Measurements from ENCODE around the gene CPXM1. TPM values are rescaled to one million over a fixed set of nuclear protein-coding genes. Genes with fewer than 3 reads are reported as not detected.

Gene CPXM1
- total and polyA plus RNA-seq, 10 of the 15 experiments (the other 5 are each of a cell fraction or from before 2014, with no cell fraction given), result 0.22 to 3.9 (median 0.63) TPM; not detected in 2

DNA sequence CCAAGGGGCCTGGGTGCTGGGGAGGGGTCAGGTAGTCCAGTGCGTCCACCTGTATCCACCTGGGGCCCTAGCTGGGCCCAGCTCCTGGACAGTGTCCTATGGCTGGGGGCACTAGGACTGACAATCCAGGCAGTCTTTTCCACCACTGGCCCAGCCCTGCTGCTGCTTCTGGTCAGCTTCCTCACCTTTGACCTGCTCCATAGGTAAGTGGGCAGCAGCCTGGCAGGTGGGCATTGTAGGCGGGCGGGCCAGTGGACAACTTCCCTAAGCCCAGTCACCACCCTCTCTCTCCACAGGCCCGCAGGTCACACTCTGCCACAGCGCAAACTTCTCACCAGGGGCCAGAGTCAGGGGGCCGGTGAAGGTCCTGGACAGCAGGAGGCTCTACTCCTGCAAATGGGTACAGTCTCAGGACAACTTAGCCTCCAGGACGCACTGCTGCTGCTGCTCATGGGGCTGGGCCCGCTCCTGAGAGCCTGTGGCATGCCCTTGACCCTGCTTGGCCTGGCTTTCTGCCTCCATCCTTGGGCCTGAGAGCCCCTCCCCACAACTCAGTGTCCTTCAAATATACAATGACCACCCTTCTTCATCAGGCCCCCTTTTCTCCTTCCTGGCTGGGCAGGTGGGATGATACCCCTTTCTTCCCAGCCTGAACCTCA is 14.9 kb upstream of the CPXM1 start:
- POLR2A ChIA-PET, result no interaction called here
- in situ Hi-C loops (cut with MboI), result no loop called here
- TF ChIP-seq RB1 (IDR thresholded peaks at IDR 0.05; ENCODE audit: borderline replicate concordance) (no peak), CHD2 (IDR thresholded peaks at IDR 0.05; ENCODE audit: borderline replicate concordance, low read depth, low read length) (no peak), CHD4 (IDR thresholded peaks at IDR 0.05) (no peak), BACH1 (IDR thresholded peaks at IDR 0.05; ENCODE audit: borderline replicate concordance) (no peak), ETV6 (conservative IDR thresholded peaks at IDR 0.05 in 1 of 2, IDR thresholded peaks at IDR 0.05 in 1 of 2; ENCODE audit: borderline replicate concordance in 1 of 2, low read depth in 1 of 2) (no peak), ATF7 (IDR thresholded peaks at IDR 0.05; ENCODE audit: low read depth) (no peak), TARDBP (IDR thresholded peaks at IDR 0.05; ENCODE audit: borderline replicate concordance) (no peak), JUND (IDR thresholded peaks at IDR 0.05; ENCODE audit: low read depth, low read length) (no peak), ZNF24 (IDR thresholded peaks at IDR 0.05) (no peak), BHLHE40 (IDR thresholded peaks at IDR 0.05; ENCODE audit: borderline replicate concordance in 1 of 2, low read depth in 2 of 2, low read length in 1 of 2) (no peak), NBN (IDR thresholded peaks at IDR 0.05) (no peak), SRF (IDR thresholded peaks at IDR 0.05; ENCODE audit: low read depth in 2 of 2, low read length in 2 of 2) (no peak), YBX1 (IDR thresholded peaks at IDR 0.05) (no peak), MTA3 (IDR thresholded peaks at IDR 0.05; ENCODE audit: borderline replicate concordance, low read length) (no peak), RAD51 (IDR thresholded peaks at IDR 0.05) (no peak), NFYB (IDR thresholded peaks at IDR 0.05; ENCODE audit: insufficient read depth, low read depth, low read length) (no peak)
- TF ChIP-seq, protein P1, sequence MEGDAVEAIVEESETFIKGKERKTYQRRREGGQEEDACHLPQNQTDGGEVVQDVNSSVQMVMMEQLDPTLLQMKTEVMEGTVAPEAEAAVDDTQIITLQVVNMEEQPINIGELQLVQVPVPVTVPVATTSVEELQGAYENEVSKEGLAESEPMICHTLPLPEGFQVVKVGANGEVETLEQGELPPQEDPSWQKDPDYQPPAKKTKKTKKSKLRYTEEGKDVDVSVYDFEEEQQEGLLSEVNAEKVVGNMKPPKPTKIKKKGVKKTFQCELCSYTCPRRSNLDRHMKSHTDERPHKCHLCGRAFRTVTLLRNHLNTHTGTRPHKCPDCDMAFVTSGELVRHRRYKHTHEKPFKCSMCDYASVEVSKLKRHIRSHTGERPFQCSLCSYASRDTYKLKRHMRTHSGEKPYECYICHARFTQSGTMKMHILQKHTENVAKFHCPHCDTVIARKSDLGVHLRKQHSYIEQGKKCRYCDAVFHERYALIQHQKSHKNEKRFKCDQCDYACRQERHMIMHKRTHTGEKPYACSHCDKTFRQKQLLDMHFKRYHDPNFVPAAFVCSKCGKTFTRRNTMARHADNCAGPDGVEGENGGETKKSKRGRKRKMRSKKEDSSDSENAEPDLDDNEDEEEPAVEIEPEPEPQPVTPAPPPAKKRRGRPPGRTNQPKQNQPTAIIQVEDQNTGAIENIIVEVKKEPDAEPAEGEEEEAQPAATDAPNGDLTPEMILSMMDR (IDR thresholded peaks at IDR 0.05 in 2 of 3, conservative IDR thresholded peaks at IDR 0.05 in 1 of 3; ENCODE audit: control insufficient read depth in 2 of 3, extremely low read depth in 1 of 3, insufficient read depth in 1 of 3, low read depth in 3 of 3, low read length in 3 of 3), result no peak
- TF ChIP-seq, protein P2, sequence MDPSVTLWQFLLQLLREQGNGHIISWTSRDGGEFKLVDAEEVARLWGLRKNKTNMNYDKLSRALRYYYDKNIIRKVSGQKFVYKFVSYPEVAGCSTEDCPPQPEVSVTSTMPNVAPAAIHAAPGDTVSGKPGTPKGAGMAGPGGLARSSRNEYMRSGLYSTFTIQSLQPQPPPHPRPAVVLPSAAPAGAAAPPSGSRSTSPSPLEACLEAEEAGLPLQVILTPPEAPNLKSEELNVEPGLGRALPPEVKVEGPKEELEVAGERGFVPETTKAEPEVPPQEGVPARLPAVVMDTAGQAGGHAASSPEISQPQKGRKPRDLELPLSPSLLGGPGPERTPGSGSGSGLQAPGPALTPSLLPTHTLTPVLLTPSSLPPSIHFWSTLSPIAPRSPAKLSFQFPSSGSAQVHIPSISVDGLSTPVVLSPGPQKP (IDR thresholded peaks at IDR 0.05; ENCODE audit: low read depth, low read length), result no peak
- TF ChIP-seq, protein P3, sequence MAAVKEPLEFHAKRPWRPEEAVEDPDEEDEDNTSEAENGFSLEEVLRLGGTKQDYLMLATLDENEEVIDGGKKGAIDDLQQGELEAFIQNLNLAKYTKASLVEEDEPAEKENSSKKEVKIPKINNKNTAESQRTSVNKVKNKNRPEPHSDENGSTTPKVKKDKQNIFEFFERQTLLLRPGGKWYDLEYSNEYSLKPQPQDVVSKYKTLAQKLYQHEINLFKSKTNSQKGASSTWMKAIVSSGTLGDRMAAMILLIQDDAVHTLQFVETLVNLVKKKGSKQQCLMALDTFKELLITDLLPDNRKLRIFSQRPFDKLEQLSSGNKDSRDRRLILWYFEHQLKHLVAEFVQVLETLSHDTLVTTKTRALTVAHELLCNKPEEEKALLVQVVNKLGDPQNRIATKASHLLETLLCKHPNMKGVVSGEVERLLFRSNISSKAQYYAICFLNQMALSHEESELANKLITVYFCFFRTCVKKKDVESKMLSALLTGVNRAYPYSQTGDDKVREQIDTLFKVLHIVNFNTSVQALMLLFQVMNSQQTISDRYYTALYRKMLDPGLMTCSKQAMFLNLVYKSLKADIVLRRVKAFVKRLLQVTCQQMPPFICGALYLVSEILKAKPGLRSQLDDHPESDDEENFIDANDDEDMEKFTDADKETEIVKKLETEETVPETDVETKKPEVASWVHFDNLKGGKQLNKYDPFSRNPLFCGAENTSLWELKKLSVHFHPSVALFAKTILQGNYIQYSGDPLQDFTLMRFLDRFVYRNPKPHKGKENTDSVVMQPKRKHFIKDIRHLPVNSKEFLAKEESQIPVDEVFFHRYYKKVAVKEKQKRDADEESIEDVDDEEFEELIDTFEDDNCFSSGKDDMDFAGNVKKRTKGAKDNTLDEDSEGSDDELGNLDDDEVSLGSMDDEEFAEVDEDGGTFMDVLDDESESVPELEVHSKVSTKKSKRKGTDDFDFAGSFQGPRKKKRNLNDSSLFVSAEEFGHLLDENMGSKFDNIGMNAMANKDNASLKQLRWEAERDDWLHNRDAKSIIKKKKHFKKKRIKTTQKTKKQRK (IDR thresholded peaks at IDR 0.05; ENCODE audit: low read depth, low read length), result no peak

More for the DNA sequence above, 14.9 kb upstream of the CPXM1 start:
- DNase-seq (ENCODE audit: low read depth, low spot score), result no peak
- intact Hi-C loops (cut with micrococcal nuclease; ENCODE audit: unreplicated experiment), result no loop called here
- H2AFZ ChIP-seq (ENCODE audit: control insufficient read depth, low read depth, low read length), result no peak overlapping the region
- H3K9me3 ChIP-seq (replicated peaks; ENCODE audit: control insufficient read depth, insufficient read depth, low read length), result no peaks in the 10 kb centered on the region; the same call in 2 of the 3 replicates
- no peaks in the 10 kb centered on the region for H3K4me1 ChIP-seq (ENCODE audit: control insufficient read depth, insufficient read depth, low read length)
- H3K27me3 ChIP-seq (replicated peaks in 1 of 2; ENCODE audit: control insufficient read depth in 2 of 2, insufficient read depth in 2 of 2, low read length in 1 of 2), result no peaks in the 10 kb centered on the region; a peak in 1 of 4 replicates
- ChIA-PET SMC1A (ENCODE audit: uncharacterized antibody, unreplicated experiment) (no interaction called here), CTCF (no interaction called here), RAD21 (ENCODE audit: unreplicated experiment) (no interaction called here)
- no peak for ATAC-seq
- no TSS peak for BruUV-seq (replicated peaks)
- no peak overlapping the region for H3K27ac ChIP-seq (ENCODE audit: control insufficient read depth, insufficient read depth)
- H4K20me1 ChIP-seq (ENCODE audit: control insufficient read depth, insufficient read depth), result no peaks in the 10 kb centered on the region
- H3K4me3 ChIP-seq, result no peak overlapping the region
- FAIRE-seq, result no peak
- no peak overlapping the region for H3K4me2 ChIP-seq (ENCODE audit: control insufficient read depth, insufficient read depth)
- WGBS (ENCODE audit: insufficient coverage, insufficient replicate concordance, low lambda C conversion rate, missing lambda C conversion rate), result 32% methylated on average over 8 of the region's 8 CpGs
- H3K79me2 ChIP-seq (ENCODE audit: control insufficient read depth, insufficient read depth, low read length), result no peaks in the 10 kb centered on the region
- no peaks in the 10 kb centered on the region for H3K36me3 ChIP-seq (ENCODE audit: control insufficient read depth in 2 of 2, insufficient read depth in 2 of 2, low read length in 1 of 2)
- no peak overlapping the region for H3K9ac ChIP-seq (ENCODE audit: control insufficient read depth, insufficient read depth, low read length)
